GM23248 (cell line): ENCODE measurements around the gene FCHSD1. TPM values are rescaled to one million over a fixed set of nuclear protein-coding genes. Genes with fewer than 3 reads are reported as not detected.
A peak's percentile ranks its signal among the peaks of the same experiment; 100 is the strongest.

Source experiments
- DNase-seq: peaks from one replicate; pipeline ENCODE4 v3.0.0-alpha.2; 2015
- H2AFZ ChIP-seq: fragments of 200-600 bp; sonication (generic); 2 replicates; pipeline ENCODE4 v1.6.1; 2016; ENCODE audit warnings: antibody characterized with exemption
- H3F3A ChIP-seq: fragments of 200-600 bp; sonication (generic); 2 replicates; pipeline ENCODE4 v1.6.1; 2016; ENCODE audit warnings: mild to moderate bottlenecking, antibody characterized with exemption, mixed run types; ENCODE audit not compliant: insufficient read depth
- H3K27ac ChIP-seq: fragments of 200-600 bp; sonication (generic); 2 replicates; pipeline ENCODE4 v1.5.1; 2016; ENCODE audit warnings: mild to moderate bottlenecking
- H3K27me3 ChIP-seq: fragments of 200-600 bp; sonication (generic); replicated peaks from 2 replicates; pipeline ENCODE4 v1.6.1; 2016; ENCODE audit warnings: mild to moderate bottlenecking; ENCODE audit not compliant: insufficient read depth
- H3K36me3 ChIP-seq: fragments of 200-600 bp; sonication (generic); 2 replicates; pipeline ENCODE4 v1.6.1; 2016; ENCODE audit warnings: low read depth, mild to moderate bottlenecking
- H3K4me1 ChIP-seq: fragments of 200-600 bp; sonication (generic); 2 replicates; pipeline ENCODE4 v1.6.1; 2016; ENCODE audit warnings: mild to moderate bottlenecking; ENCODE audit not compliant: insufficient read depth
- H3K4me2 ChIP-seq: fragments of 200-600 bp; sonication (generic); one replicate; pipeline ENCODE4 v1.6.1; 2016; ENCODE audit warnings: mild to moderate bottlenecking; ENCODE audit not compliant: unreplicated experiment
- H3K4me3 ChIP-seq: fragments of 200-600 bp; sonication (generic); 2 replicates; pipeline ENCODE4 v1.5.1; 2016; ENCODE audit warnings: mild to moderate bottlenecking
- H3K79me2 ChIP-seq: fragments of 200-600 bp; sonication (generic); 2 replicates; pipeline ENCODE4 v1.6.1; 2016; ENCODE audit warnings: mild to moderate bottlenecking; ENCODE audit not compliant: insufficient read depth
- H3K9ac ChIP-seq: fragments of 200-600 bp; sonication (generic); 2 replicates; pipeline ENCODE4 v1.6.1; 2016; ENCODE audit warnings: mild to moderate bottlenecking
- H3K9me2 ChIP-seq: fragments of 200-600 bp; sonication (generic); 2 replicates; pipeline ENCODE4 v1.6.1; 2016; ENCODE audit warnings: mixed run types, mild to moderate bottlenecking, moderate library complexity; ENCODE audit not compliant: insufficient read depth
- H3K9me3 ChIP-seq: fragments of 200-600 bp; sonication (generic); one replicate; pipeline ENCODE4 v1.6.1; 2017; ENCODE audit warnings: low read depth
- H4K20me1 ChIP-seq: fragments of 200-600 bp; sonication (generic); 2 replicates; pipeline ENCODE4 v1.6.0; 2016; ENCODE audit not compliant: insufficient read depth
- EZH2 ChIP-seq: fragments of 200-600 bp; sonication (generic); IDR thresholded peaks from 2 replicates; pipeline ENCODE4 v1.6.1; 2018; ENCODE audit warnings: antibody characterized with exemption, mild to moderate bottlenecking; ENCODE audit not compliant: insufficient read depth, poor library complexity, severe bottlenecking
- EZH2phosphoT487 ChIP-seq: fragments of 200-600 bp; sonication (generic); IDR thresholded peaks from 2 replicates; pipeline ENCODE4 v1.6.1; 2018; ENCODE audit warnings: antibody characterized with exemption, moderate library complexity, mild to moderate bottlenecking, low read depth; ENCODE audit not compliant: insufficient read depth
- WGBS, 2 experiments: methylation state at CpG; one replicate each; pipeline ENCODE4 v1.1.6; 2015 to 2017; ENCODE audit warnings: low lambda C conversion rate in 2 of 2, low coverage in 1 of 2; ENCODE audit errors: missing lambda C conversion rate in 2 of 2; 5-methylcytosine and 5-hydroxymethylcytosine counted together
- in situ Hi-C: fragments of 300-500 bp; cut with MboI; formaldehyde crosslinking; loops from 2 replicates; pipeline ENCODE4 v1.15.0; 2020
- polyA plus RNA-seq: library from polyadenylated mRNA; unstranded; fragments of >200 nt; fragmentation: Nextera tagmentation; extraction: Ambion mirVana; gene quantifications from 2 replicates; pipeline ENCODE4 v1.2.1, GENCODE V29; 2016
- total RNA-seq: library from RNA; depleted of rRNA; stranded (reverse); fragments of >200 nt; shearing (Covaris generic); gene quantifications from 2 replicates; pipeline ENCODE4 v1.2.3, GENCODE V29; 2014

Gene FCHSD1
- total and polyA plus RNA-seq, 2 experiments from 2014 or later = 23.8 to 32.0 TPM

DNA sequence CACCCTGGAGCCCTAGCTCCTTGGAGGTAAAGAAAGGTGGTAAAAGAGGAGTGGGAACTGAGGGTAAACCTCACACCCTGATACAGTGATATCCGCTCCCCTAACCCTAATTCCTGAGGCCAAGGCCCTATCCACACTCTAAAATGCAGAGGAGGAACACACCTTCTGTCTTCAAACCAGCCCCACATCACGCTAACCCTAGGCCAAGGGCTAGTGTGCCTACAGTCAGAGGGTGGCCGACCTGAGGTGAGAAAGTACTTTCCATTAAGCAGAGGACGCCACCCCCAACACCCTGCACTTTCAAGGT lies 15.2 kb downstream of the FCHSD1 start:
- Histone ChIP-seq H3K27me3 (no peaks in the 10 kb centered on the region), H3K27ac (peak overlapping the region; percentile 27; the same call in 1 of the 2 replicates), H3K79me2 (peaks cover 56% of the 10 kb centered on the region), H3K36me3 (peaks cover 2% of the 10 kb centered on the region; the same call in 1 of the 2 replicates), H2AFZ (peak overlapping the region; percentile 92), H3K4me1 (peaks cover 9% of the 10 kb centered on the region), H4K20me1 (no peaks in the 10 kb centered on the region), H3K9ac (peak overlapping the region; percentile 88), H3F3A (no peaks in the 10 kb centered on the region), H3K4me2 (peak overlapping the region; percentile 80), H3K4me3 (peak overlapping the region; percentile 82), H3K9me3 (no peaks in the 10 kb centered on the region), H3K9me2 (no peaks in the 10 kb centered on the region)
- TF ChIP-seq EZH2 = no peak
- TF ChIP-seq EZH2phosphoT487 = no peak
- in situ Hi-C loops = no loop called here
- no peak for DNase-seq
- WGBS, 2 experiments = 2% methylated on average over 4 of the region's 4 CpGs

DNA sequence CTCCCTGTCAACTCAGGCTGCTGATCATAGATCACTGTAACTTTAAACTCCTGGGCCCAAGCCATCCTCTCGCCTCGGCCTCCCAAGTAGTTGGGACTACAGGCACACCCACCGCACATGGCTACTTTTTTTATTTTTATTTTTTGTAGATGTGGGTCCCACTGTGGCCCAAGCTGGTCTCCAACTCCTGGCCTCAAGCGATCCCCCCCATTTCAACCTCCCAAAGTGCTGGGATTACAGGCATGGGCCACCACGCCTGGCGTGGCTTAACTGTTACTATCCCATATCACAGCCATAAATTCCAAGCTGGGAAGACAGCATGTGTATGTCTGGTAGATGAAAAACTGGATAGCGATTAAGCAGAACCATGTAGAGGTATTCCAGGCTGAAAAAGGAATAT lies 15.6 kb downstream of the FCHSD1 start:
- no peak for DNase-seq
- H3K9ac ChIP-seq = peak overlapping the region; percentile 88
- peaks cover 9% of the 10 kb centered on the region for H3K4me1 ChIP-seq
- H3K9me3 ChIP-seq = no peaks in the 10 kb centered on the region
- H3K27me3 ChIP-seq = no peaks in the 10 kb centered on the region
- peak overlapping the region; percentile 92; the same call in 1 of the 2 replicates for H2AFZ ChIP-seq
- in situ Hi-C loops = no loop called here
- no peaks in the 10 kb centered on the region for H4K20me1 ChIP-seq
- H3K27ac ChIP-seq = peak overlapping the region; percentile 7; the same call in 1 of the 2 replicates
- peak overlapping the region; percentile 80 for H3K4me2 ChIP-seq
- TF ChIP-seq EZH2 = no peak
- no peak for TF ChIP-seq EZH2phosphoT487
- H3K79me2 ChIP-seq = peaks cover 60% of the 10 kb centered on the region
- H3F3A ChIP-seq = no peaks in the 10 kb centered on the region
- WGBS, 2 experiments = 8 to 12% methylated on average over 7 of the region's 7 CpGs
- H3K4me3 ChIP-seq = peak overlapping the region; percentile 82
- no peaks in the 10 kb centered on the region for H3K9me2 ChIP-seq
- peaks cover 3% of the 10 kb centered on the region; the same call in 1 of the 2 replicates for H3K36me3 ChIP-seq

DNA sequence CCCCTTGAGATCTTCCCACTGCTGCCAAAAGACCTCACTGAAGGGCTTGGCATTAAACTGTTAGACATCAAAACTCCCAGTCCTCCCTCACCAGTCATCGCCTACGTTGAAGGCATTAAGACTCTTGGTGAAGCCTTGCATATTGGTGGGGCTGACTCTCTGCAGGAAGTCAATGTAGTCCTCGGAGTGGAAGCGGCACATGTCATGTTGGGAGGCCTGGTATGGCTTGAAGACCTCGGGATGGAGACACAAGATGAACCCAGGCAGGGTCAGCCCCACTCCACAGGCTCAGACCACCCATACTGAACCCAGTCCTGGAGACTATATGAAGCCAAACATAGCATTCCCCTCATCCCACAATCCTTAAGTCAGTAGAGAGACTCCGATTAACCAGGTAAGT lies 16.5 kb downstream of the FCHSD1 start:
- Histone ChIP-seq H3K4me1 (peaks cover 9% of the 10 kb centered on the region), H3F3A (no peaks in the 10 kb centered on the region), H3K9me3 (no peaks in the 10 kb centered on the region), H3K36me3 (peaks cover 3% of the 10 kb centered on the region; the same call in 1 of the 2 replicates), H4K20me1 (no peaks in the 10 kb centered on the region), H3K4me2 (peak overlapping the region; percentile 80), H3K9ac (0 out of 2 replicates have a peak overlapping the region, but pooled peaks have one; percentile 88), H3K27me3 (no peaks in the 10 kb centered on the region), H3K27ac (no peak overlapping the region), H3K79me2 (peaks cover 69% of the 10 kb centered on the region), H3K4me3 (0 out of 2 replicates have a peak overlapping the region, but pooled peaks have one; percentile 82), H3K9me2 (no peaks in the 10 kb centered on the region), H2AFZ (no peak overlapping the region)
- 84 to 91% methylated on average over 6 of the region's 6 CpGs for WGBS, 2 experiments
- no peak for TF ChIP-seq EZH2
- TF ChIP-seq EZH2phosphoT487 = no peak
- no peak for DNase-seq
- in situ Hi-C loops = no loop called here

DNA sequence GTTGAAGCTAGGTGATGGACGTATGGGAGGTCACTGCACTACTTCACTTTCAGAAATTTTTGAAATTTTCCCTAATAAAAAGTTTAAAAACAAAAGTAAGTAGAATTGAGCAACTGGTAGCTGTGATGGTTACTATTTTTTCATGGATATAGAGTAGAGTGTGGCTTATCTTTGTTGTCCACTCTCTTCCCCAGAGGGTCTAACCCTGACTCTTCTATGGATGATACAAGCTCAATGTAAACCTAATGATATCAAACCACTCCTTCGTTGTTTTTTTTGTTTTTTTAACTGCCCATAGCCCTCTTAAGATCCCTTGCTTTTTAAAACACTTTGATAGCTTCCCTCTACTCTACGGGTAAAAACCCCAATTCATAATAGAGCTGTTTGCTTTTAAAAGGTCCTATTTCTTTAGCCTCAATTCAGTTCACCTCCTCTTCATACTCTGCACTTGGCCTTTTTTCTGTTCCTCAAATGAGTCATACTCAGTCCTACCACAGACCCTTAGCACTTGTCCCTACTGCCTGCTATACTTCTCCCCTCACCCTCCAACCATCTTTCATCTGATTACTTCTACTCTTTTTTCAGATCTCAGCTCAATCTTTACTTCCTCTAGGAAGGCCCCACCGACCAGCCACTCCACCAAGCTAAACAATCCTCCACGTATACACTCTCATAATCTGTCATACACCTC lies 17.2 kb downstream of the FCHSD1 start:
- Histone ChIP-seq H3K4me1 (peaks cover 9% of the 10 kb centered on the region), H3K36me3 (peaks cover 7% of the 10 kb centered on the region; the same call in 1 of the 2 replicates), H3K9me3 (no peaks in the 10 kb centered on the region), H3K27ac (no peak overlapping the region), H3K4me2 (no peak overlapping the region), H2AFZ (no peak overlapping the region), H4K20me1 (no peaks in the 10 kb centered on the region), H3K79me2 (peaks cover 71% of the 10 kb centered on the region), H3K27me3 (no peaks in the 10 kb centered on the region), H3F3A (no peaks in the 10 kb centered on the region), H3K4me3 (no peak overlapping the region), H3K9ac (no peak overlapping the region), H3K9me2 (no peaks in the 10 kb centered on the region)
- DNase-seq = no peak
- in situ Hi-C loops = no loop called here
- WGBS, 2 experiments = 87 to 90% methylated on average over 5 of the region's 5 CpGs
- TF ChIP-seq EZH2 (no peak), EZH2phosphoT487 (no peak)
